Activated naive CD4-positive, alpha-beta T cell treated with anti-CD3 and anti-CD28 coated beads, Interleukin-2, amount 10 ng/mL, durations not matched to agents 7 days and 5 days (primary cell): Measurements from ENCODE around the gene DUOX1.

Experiments used
- CTCF ChIA-PET: fragments of 350-600 bp; sonication (Branson Sonifier 250); formaldehyde crosslinking; loops from one replicate; lab custom pipeline; 2021; ENCODE audit warnings: antibody characterized with exemption; lab: Charles Lee
- DNase-seq: peaks from one replicate; pipeline ENCODE4 v3.0.0-alpha.2; 2020
- H3K27ac Mint-ChIP-seq: one replicate; pipeline ENCODE4 v1.8.0; 2021; ENCODE audit warnings: mild to moderate bottlenecking, moderate library complexity, mixed read lengths
- H3K27me3 Mint-ChIP-seq: one replicate; pipeline ENCODE4 v1.8.0; 2021; ENCODE audit warnings: mild to moderate bottlenecking, mixed read lengths
- H3K36me3 Mint-ChIP-seq: one replicate; pipeline ENCODE4 v1.8.0; 2021; ENCODE audit warnings: mixed read lengths
- H3K4me1 Mint-ChIP-seq: one replicate; pipeline ENCODE4 v1.8.0; 2021; ENCODE audit warnings: mixed read lengths
- H3K4me3 Mint-ChIP-seq: one replicate; pipeline ENCODE4 v1.8.0; 2021; ENCODE audit warnings: mild to moderate bottlenecking, moderate library complexity, mixed read lengths
- H3K9me3 Mint-ChIP-seq: one replicate; pipeline ENCODE4 v1.8.0; 2021; ENCODE audit warnings: mixed read lengths

DUOX1 gene

DNA sequence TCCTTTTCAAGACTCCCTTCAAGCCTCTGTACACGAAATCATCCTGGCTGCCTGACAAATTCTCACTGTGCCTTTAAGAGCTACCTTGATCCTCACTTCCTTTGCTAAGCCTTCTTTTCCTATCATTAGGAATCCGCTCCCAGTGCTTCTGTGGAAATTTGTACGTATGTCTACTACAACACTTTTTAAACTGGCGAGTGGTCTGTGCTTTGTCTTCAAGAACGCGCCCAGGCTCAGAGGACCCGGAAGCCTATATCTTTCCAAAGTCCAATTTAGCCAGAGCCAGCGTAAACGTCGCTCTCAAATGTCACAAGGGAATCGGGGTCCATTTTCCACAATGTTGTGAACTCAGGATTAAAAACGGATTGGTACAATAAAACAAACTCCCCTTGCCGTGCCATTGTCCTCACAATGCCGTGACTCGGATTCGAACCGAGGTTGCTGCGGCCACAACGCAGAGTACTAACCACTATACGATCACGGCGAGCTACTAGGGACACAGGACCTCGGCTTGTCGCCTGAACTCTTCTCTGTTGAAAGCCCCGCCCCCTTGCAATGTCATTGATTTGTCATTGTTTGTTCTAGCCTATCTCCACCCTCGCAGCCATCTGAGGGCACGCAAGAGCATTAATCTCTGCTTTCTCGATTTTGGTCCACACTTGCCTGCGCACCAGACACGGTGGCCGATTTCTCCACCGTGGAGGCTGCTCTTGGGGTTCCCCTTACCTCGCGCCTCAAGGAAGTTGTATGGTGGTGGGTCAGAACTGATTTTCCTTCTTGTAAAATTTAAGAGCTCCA is 70.4 kb downstream of the DUOX1 start:
- Mint-ChIP-seq H3K4me3 (no peak overlapping the region), H3K4me1 (peaks cover 16% of the 10 kb centered on the region), H3K9me3 (no peaks in the 10 kb centered on the region), H3K36me3 (no peaks in the 10 kb centered on the region), H3K27me3 (peaks cover 28% of the 10 kb centered on the region), H3K27ac (no peak overlapping the region)
- DNase-seq = peak; percentile 98
- CTCF ChIA-PET = interaction anchor here (0.9 to 11.1 kb wide), 6 partner anchors 35 to 296 kb away, joined by 3 to 151 read pairs (median 4); a partner anchor contains a TSS

DNA sequence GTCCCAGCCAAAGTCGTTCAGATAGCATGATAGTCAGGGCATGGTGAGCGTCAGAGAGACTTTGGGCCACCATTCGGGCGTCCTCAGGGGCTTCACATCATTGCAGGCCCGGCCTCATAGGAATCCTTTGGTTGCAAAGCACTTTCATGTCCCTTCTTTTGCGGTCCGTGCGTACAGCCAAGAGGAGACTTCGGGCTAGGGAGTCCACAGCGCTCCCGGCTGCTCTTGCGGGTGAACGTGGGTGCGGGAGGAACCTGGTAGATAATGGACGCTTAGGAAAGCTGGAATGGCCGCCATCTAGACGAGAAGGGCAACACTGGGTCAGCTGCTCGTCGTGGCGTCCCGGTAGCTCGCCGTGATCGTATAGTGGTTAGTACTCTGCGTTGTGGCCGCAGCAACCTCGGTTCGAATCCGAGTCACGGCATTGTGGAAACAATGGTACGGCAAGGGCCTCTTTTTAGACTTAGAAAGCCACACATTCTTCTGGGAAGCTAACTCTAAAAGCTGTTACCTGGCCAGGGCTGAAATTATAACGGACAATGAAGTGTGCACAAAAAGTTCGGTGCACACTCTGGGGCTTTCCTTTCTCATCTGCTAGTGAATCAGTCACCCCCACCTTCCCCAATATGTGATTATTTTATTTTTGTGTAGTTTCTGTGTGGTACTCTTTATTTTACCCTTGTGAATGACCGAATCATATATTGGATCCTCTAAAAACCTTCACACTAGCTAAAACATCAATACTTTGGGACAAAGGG is 71.2 kb downstream of the DUOX1 start:
- no peaks in the 10 kb centered on the region for H3K9me3 Mint-ChIP-seq
- H3K27ac Mint-ChIP-seq = no peak overlapping the region
- H3K36me3 Mint-ChIP-seq = no peaks in the 10 kb centered on the region
- H3K27me3 Mint-ChIP-seq = peaks cover 28% of the 10 kb centered on the region
- H3K4me1 Mint-ChIP-seq = peaks cover 18% of the 10 kb centered on the region
- CTCF ChIA-PET = interaction anchor here (0.9 to 11.1 kb wide), 7 partner anchors 11 to 295 kb away, joined by 3 to 151 read pairs (median 4); a partner anchor contains a TSS
- H3K4me3 Mint-ChIP-seq = no peak overlapping the region
- peak; percentile 73 for DNase-seq

DNA sequence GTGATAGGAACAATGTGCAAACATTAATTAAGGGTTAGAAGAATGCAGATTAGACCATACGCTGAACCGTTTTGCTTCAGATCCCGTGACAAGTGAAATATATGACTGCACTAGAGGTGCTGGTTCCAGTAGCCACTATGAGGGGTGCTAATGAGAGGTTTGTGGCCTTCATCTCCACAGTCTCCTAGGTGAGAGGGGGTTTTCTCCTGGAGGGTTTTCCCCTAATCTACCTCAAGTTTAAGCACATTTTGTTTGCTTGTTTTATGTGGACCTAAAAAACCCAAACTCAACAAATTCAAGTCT is 71.7 kb downstream of the DUOX1 start:
- H3K27me3 Mint-ChIP-seq = peaks cover 28% of the 10 kb centered on the region
- H3K9me3 Mint-ChIP-seq = no peaks in the 10 kb centered on the region
- no peak for DNase-seq
- H3K36me3 Mint-ChIP-seq = no peaks in the 10 kb centered on the region
- peaks cover 18% of the 10 kb centered on the region for H3K4me1 Mint-ChIP-seq
- CTCF ChIA-PET = interaction anchor here (1.0 to 11.1 kb wide), 6 partner anchors 11 to 295 kb away, joined by 3 to 151 read pairs (median 4); no protein-coding TSS in a partner anchor
- H3K4me3 Mint-ChIP-seq = no peak overlapping the region
- H3K27ac Mint-ChIP-seq = no peak overlapping the region

GRCh38 chr15:45201869-45202268 is 72.1 kb downstream of the DUOX1 start:
- Mint-ChIP-seq H3K4me1 (peaks cover 18% of the 10 kb centered on the region), H3K9me3 (no peaks in the 10 kb centered on the region), H3K27me3 (peaks cover 31% of the 10 kb centered on the region), H3K27ac (no peak overlapping the region), H3K4me3 (no peak overlapping the region), H3K36me3 (no peaks in the 10 kb centered on the region)
- DNase-seq = no peak
- CTCF ChIA-PET = interaction anchor here (1.0 to 11.1 kb wide), 3 partner anchors 10 to 197 kb away, joined by 4 to 151 read pairs (median 6); no protein-coding TSS in a partner anchor

DNA sequence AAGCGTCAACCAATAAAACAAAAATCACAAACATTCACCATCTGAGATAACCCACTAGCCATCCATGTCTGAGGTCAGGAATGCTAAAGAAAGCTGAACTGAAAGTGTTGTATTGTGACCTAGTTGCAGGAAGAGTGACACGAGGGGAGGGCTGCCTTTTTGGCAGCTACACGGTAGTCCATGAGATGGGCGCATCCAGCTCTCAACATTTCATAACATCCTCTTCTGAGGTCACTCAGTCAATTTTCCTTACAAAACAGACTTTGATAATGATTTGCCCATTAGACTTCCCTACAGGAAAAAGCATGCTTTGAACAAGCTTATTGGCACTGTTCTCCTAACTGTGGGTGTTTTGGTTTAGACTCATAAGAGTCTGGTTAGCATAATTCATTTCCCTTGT is 73.4 kb downstream of the DUOX1 start:
- CTCF ChIA-PET = interaction anchor here (0.7 to 11.1 kb wide), 7 partner anchors 26 to 255 kb away, joined by 3 to 151 read pairs (median 3); no protein-coding TSS in a partner anchor
- Mint-ChIP-seq H3K36me3 (no peaks in the 10 kb centered on the region), H3K4me3 (no peak overlapping the region), H3K27me3 (peaks cover 32% of the 10 kb centered on the region), H3K27ac (no peak overlapping the region), H3K4me1 (peaks cover 11% of the 10 kb centered on the region), H3K9me3 (no peaks in the 10 kb centered on the region)
- DNase-seq = no peak

DNA sequence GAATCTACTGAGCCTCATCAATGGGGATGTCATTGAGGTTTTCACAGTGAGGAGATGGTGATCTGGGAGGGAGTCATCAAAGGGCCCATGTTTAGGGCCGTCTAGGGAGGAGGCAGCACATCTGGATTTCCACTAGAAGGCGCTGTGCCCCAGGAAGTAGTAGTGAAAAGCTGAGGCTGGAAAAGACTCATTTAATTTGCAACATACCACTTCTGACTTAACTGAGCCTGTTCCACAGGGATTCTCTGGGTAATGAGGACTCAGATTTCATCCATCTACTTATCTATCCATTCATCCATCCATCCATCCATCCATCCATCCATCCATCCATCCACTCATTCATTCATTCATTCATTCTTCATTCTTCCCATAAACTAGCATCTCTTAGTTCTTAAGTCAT is 75.4 kb downstream of the DUOX1 start:
- Mint-ChIP-seq H3K27ac (no peak overlapping the region), H3K36me3 (no peaks in the 10 kb centered on the region), H3K27me3 (peaks cover 32% of the 10 kb centered on the region), H3K4me1 (peaks cover 7% of the 10 kb centered on the region), H3K9me3 (no peaks in the 10 kb centered on the region), H3K4me3 (no peak overlapping the region)
- CTCF ChIA-PET = interaction anchor here (0.6 to 11.1 kb wide), 18 partner anchors 9 to 409 kb away, joined by 3 to 151 read pairs (median 5); a partner anchor contains a TSS
- peak; percentile 76 for DNase-seq

DNA sequence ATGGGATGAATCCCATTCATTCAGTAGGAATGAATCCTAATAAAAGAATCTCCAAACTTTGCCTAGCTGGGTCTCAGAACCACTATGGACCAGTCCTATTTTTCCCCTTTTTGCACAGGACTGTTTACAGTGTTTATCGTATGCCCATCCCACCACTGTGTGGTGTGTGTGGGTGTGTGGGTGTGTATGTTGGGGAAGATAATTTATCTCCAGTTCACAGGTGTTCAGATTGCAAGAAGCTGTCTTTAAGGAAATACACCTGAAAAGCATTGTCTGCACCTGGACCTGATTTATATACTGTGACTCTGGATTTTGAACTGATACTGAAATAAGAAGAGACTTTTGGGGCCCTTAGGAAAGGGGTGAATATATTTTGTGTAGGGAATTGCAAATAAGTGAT is 82.7 kb downstream of the DUOX1 start:
- DNase-seq = no peak
- H3K4me1 Mint-ChIP-seq = no peaks in the 10 kb centered on the region
- H3K36me3 Mint-ChIP-seq = no peaks in the 10 kb centered on the region
- H3K27me3 Mint-ChIP-seq = peaks cover 12% of the 10 kb centered on the region
- no peak overlapping the region for H3K27ac Mint-ChIP-seq
- CTCF ChIA-PET = interaction anchor here (1.2 to 1.7 kb wide), 4 partner anchors 8 to 188 kb away, joined by 3 to 5 read pairs (median 4); no protein-coding TSS in a partner anchor
- no peak overlapping the region for H3K4me3 Mint-ChIP-seq
- H3K9me3 Mint-ChIP-seq = no peaks in the 10 kb centered on the region
